CD4-positive, alpha-beta T cell treated with Interleukin-6 at 100 ng/mL for 8 hours (primary cell): ENCODE measurements around the gene PRPS2.

ENCODE experiments used
- DNase-seq: peaks from one replicate; pipeline ENCODE4 v3.0.0-alpha.2; 2020; ENCODE audit warnings: mixed read lengths, low spot score

PRPS2 gene

DNA sequence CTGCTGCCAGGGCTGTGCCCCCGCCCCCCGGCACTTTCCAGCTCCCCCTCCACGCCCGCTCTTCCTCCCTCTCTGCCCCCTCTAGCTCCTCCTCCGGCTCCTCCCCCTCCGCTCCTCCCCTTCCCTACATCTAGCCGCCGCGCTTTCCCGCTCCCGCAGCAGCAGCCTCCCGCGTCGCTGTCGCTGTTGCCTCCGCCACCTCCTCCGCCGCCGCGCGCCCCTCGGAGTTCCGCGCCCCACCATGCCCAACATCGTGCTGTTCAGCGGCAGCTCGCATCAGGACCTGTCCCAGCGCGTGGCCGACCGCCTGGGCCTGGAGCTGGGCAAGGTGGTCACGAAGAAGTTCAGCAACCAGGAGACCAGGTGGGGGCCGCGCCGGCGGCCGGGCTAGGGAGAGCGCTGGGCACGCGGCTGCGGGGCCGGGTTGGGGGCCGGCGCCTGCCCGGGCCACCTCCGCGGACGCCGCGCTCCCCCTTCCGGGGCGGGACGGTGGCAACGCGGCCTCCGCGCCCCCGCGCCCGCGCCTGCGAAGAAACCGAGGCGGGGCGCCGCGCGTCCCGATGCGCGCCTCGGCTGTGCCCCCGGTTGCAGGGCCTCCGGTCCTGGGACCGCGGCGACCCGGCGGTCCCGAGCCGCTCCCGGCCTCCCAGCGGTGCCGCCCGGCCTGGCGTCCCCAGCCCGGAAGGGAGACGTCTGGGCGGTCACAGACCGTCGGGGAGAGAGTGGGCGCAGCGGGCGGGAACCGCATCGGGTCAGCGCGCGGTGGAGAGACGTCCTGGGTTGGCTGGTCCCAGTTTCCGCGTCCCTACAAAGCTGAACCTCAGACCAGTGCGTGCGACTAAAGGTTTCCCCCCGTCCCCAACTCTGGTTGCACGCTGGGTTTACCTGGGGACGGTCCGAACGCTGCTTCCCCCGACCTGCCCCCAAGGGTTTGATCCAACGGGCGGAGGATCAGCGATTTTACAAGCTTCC, at the start of gene PRPS2:
PRPS2 (plus strand) TSS at position 156 of the 972 bp plus-strand sequence; CDS start at position 242, 86 bp downstream.
- DNase-seq = peak; percentile 64

DNA sequence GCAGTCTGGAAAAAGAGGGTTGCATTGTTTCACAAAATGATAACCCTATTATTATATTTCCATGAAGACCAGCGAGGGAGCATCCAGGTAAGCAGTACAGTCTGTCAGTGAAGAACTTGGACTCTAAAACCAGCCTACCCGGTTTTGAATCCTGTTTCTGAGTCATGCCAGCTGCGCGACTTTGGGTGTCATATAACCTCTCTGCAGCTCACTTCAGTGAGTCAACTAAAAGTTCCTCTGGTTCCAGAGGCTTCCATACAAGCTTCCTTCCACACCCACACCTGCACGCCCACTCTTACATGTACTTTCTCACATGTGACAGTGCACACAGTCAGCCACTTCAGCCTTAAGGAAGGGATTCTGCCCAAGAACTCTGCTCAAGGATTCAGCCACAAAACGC, 49.8 kb upstream of the PRPS2 start:
- no peak for DNase-seq

- DNase-seq = no peak
Measured at GRCh38 chrX:12747433-12747832, 43.8 kb upstream of the PRPS2 start.

DNA sequence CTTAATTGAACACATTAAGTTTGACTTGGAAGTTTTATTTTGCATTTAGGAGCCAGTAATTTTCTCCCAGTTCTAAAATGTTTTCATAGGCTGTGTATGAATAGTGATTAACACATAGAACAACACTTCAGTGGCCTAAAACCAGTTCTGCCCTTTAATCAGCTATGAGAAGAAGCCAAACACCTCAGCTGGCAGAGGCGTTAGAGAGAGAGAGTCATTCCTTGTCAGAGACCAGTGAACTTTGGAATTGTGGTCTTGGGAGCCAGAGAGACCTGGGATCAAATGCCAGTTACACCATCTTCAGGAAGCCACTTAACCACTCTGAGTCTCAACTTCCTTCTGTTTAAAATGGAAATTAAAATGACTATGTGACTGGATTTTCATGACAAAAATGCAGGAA, 39.3 kb upstream of the PRPS2 start:
- no peak for DNase-seq

DNA sequence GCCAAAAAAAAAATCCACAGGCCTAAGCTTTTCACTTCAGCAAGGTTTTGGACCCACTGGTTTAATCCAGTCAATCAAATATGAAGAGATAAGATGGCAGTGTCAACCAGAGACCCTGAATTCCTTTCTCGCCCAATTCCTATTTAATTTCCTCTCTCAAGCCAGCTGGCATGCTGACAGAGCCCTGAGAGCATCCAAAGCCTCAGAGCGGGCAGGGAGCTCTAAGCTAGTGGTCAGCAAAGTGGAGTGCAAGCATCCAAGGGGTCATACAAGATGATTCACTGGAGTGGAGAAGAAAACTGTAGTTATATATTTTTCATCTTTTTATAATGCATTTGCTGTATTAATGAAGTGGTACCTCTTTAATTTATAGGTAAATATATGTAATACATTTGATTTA, 37.8 kb upstream of the PRPS2 start:
- DNase-seq = no peak

DNA sequence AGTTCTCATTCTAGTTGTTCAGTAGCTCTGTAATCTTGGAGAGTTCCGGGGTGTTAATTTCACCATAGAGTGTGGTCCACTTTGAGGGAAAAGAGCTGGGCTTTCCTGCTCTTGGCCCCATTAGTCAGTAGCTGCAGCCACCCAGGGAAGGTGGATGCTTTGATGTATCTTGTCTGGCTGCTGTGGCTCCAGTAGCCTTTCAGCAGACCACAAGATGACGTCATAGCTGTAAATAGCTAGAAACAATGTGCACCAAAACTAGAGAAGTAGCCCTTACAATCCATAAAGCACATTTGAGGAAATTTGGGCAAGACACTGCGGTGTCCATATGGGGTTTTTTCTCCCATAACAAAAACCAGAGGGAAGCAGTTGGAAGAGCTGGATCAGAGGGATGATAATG, 32.9 kb upstream of the PRPS2 start:
- no peak for DNase-seq

GRCh38 chrX:12767856-12768255, 23.4 kb upstream of the PRPS2 start:
- no peak for DNase-seq

- DNase-seq = no peak
Measured at GRCh38 chrX:12768491-12768890, 22.7 kb upstream of the PRPS2 start.

DNA sequence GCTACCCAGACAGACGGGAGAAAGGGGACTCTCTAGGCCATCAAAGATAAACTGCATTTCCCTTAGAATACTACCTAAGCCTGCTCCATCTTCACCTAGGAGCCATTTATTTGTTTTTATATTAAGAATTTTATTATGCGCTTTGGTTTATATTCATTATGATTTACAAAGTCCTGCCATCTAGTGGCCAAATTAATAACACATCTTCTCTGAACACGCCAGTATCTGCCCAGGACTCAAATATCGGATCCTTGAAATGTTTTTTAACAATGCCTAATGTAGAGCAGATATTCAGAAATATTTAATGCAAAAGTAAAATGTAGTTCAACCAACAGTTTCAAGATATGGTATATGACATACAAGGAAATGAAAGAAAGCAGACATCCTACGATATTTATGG, 20.8 kb upstream of the PRPS2 start:
- peak; percentile 10 for DNase-seq

GRCh38 chrX:12771445-12772069, 19.7 kb upstream of the PRPS2 start:
- DNase-seq = peak; percentile 65

DNA sequence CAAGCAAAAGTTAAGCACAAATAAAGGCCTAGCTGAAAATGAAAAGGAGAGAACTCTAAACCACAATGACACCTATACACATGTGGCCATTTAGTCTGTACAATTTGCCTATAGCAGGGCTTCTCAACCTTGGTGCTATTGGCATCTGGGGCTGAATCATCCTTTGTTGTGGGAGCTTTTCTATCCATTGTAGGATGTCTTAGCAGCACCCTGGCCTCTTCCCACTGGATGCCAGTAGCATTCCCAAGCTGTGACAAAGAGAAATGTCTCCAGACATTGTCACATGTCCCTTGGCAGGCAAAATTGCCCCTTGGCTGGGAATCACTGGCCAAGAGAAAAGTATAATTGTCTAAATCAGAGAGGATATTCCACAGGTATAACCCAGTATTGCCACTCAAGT, 13.5 kb upstream of the PRPS2 start:
- no peak for DNase-seq

- no peak for DNase-seq
Measured at GRCh38 chrX:12779534-12779933, 11.7 kb upstream of the PRPS2 start.

GRCh38 chrX:12788645-12789044, 2.6 kb upstream of the PRPS2 start:
- DNase-seq = no peak

GRCh38 chrX:12789976-12790375, 1.2 kb upstream of the PRPS2 start:
- no peak for DNase-seq

- DNase-seq = no peak
Measured at GRCh38 chrX:12790885-12791256, 341 bp upstream of the PRPS2 start.

- no peak for DNase-seq
Measured at GRCh38 chrX:12792711-12793110, 1.5 kb downstream of the PRPS2 start.

- DNase-seq = no peak
Measured at GRCh38 chrX:12794654-12795053, 3.4 kb downstream of the PRPS2 start.

- no peak for DNase-seq
Measured at GRCh38 chrX:12798601-12799000, 7.4 kb downstream of the PRPS2 start.

- no peak for DNase-seq
Measured at GRCh38 chrX:12799118-12799517, 7.9 kb downstream of the PRPS2 start.

GRCh38 chrX:12802741-12803140, 11.5 kb downstream of the PRPS2 start:
- DNase-seq = no peak

DNA sequence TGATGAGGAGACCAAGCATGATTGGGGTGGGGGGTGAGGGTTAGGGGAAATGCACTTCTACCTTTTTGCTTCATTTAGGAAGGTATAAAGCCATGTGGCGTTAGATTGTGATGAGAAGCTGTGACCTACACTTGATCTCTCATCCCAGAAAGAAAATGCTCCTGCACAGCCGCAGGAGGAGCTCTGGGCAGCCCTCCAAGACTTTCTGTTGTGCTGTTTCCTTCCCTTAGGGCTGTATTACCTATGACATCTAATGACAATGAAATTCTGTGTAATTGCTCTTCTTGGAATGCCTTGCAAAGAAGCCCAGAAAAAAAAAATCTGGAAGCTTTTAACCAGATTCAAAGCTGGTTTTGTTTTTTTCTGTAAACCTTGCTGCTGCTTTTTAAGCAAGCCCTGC, 13.4 kb downstream of the PRPS2 start:
- no peak for DNase-seq

- DNase-seq = no peak
Measured at GRCh38 chrX:12805333-12805732, 14.1 kb downstream of the PRPS2 start.

- DNase-seq = no peak
Measured at GRCh38 chrX:12811658-12812057, 20.4 kb downstream of the PRPS2 start.
